HepG2 (cell line): Measurements from ENCODE around the gene ENPP1. TPM values are rescaled to one million over a fixed set of nuclear protein-coding genes. Genes with fewer than 3 reads are reported as not detected.
A peak's percentile ranks its signal among the peaks of the same experiment; 100 is the strongest.

Experiments used
- ATAC-seq: fragments of 200-7000 bp; cut with Tn5 transposase; 3 replicates; pipeline ENCODE4 v1.9.1; 2020; ENCODE audit warnings: mild to moderate bottlenecking, moderate library complexity
- BruUV-seq: library from RNA; stranded (reverse); fragments of 400-500 nt; replicated peaks from 2 replicates; lab custom pipeline; 2021; lab: Mats Ljungman, UMichigan
- CTCF ChIA-PET: fragments of 300-600 bp; formaldehyde crosslinking; extraction: SDS; loops from one replicate; lab custom pipeline; 2021; ENCODE audit warnings: low total read pairs, inconsistent platforms, low intra/inter-chr PET ratio; lab: Yijun Ruan, JAX
- POLR2A ChIA-PET: fragments of 350-600 bp; sonication (Branson Sonifier 250); formaldehyde crosslinking; loops from one replicate; lab custom pipeline; 2020; ENCODE audit warnings: antibody characterized with exemption, inconsistent platforms; lab: Yijun Ruan, JAX
- DNase-seq: peaks from one replicate; pipeline ENCODE4 v3.0.0-alpha.2; 2015; ENCODE audit warnings: low spot score
- FAIRE-seq: peaks from 3 replicates; lab custom pipeline; 2011; peaks lifted over from hg19 to GRCh38; lab: Jason Lieb, UNC
- H2AFZ ChIP-seq: one replicate; pipeline ENCODE4 v1.6.1; 2011; ENCODE audit warnings: low read length, inconsistent platforms
- H3K27ac ChIP-seq: fragments of 300-600 bp; 3 replicates; pipeline ENCODE4 v1.8.0; 2011; ENCODE audit warnings: mixed run types, mild to moderate bottlenecking, mixed read lengths, low read length, inconsistent platforms; ENCODE audit not compliant: insufficient read depth; ENCODE audit errors: extremely low read length
- H3K27me3 ChIP-seq, 2 experiments: fragments of 200-600 bp in 1 of 2; 2 replicates in 1 of 2; 3 replicates in 1 of 2; pipeline versions ENCODE4 v1.6.0 to v1.8.0; 2011; ENCODE audit warnings: low read length in 2 of 2, mild to moderate bottlenecking in 2 of 2, moderate library complexity in 2 of 2, inconsistent platforms in 1 of 2; ENCODE audit not compliant: insufficient read depth in 2 of 2, control insufficient read depth in 1 of 2
- H3K36me3 ChIP-seq, 2 experiments: fragments of 200-600 bp in 1 of 2; replicated peaks in 1 of 2; 2 replicates in 1 of 2; 3 replicates in 1 of 2; pipeline versions ENCODE4 v1.5.1 to v1.8.0; 2011; ENCODE audit warnings: low read length in 2 of 2, inconsistent platforms in 1 of 2; ENCODE audit not compliant: insufficient read depth in 2 of 2, control insufficient read depth in 1 of 2
- H3K4me1 ChIP-seq: 2 replicates; pipeline ENCODE4 v1.5.1; 2012; ENCODE audit warnings: low read length, inconsistent platforms; ENCODE audit not compliant: insufficient read depth
- H3K4me2 ChIP-seq: 2 replicates; pipeline ENCODE4 v1.6.0; 2011; ENCODE audit warnings: low read depth, low read length, inconsistent platforms
- H3K4me3 ChIP-seq, 3 experiments: fragments of 200-600 bp in 1 of 3; sonication (generic), shearing (Covaris generic) in 1 of 3; replicated peaks in 1 of 3; 2 replicates each; pipeline ENCODE4 v1.5.1; 2011 to 2016; ENCODE audit warnings: low read length in 3 of 3, inconsistent platforms in 2 of 3, low read depth in 2 of 3, mild to moderate bottlenecking in 2 of 3, control low read depth in 1 of 3, mixed read lengths in 1 of 3; ENCODE audit not compliant: insufficient read depth in 1 of 3
- H3K79me2 ChIP-seq: one replicate; pipeline ENCODE4 v1.6.1; 2011; ENCODE audit warnings: low read length, inconsistent platforms; ENCODE audit not compliant: insufficient read depth
- H3K9ac ChIP-seq: 2 replicates; pipeline ENCODE4 v1.6.0; 2011; ENCODE audit warnings: mild to moderate bottlenecking, low read depth, low read length, inconsistent platforms; ENCODE audit not compliant: insufficient read depth
- H3K9me3 ChIP-seq: 2 replicates; pipeline ENCODE4 v1.5.1; 2012; ENCODE audit warnings: mild to moderate bottlenecking, low read length
- H4K20me1 ChIP-seq: 2 replicates; pipeline ENCODE4 v1.6.0; 2011; ENCODE audit warnings: inconsistent platforms, mild to moderate bottlenecking, low read length, moderate library complexity; ENCODE audit not compliant: insufficient read depth
- DR1 ChIP-seq: sonication (generic); formaldehyde crosslinking; IDR thresholded peaks from 2 replicates; pipeline ENCODE4 v1.8.0; 2021; ENCODE audit warnings: mild to moderate bottlenecking, missing genetic modification reagents, inconsistent platforms
- EED ChIP-seq: sonication (generic); formaldehyde crosslinking; IDR thresholded peaks from 2 replicates; pipeline ENCODE4 v1.5.0; 2020; ENCODE audit warnings: mild to moderate bottlenecking, missing genetic modification reagents
- ELF4 ChIP-seq: sonication (generic); formaldehyde crosslinking; IDR thresholded peaks from 2 replicates; pipeline ENCODE4 v1.5.0; 2020; ENCODE audit warnings: missing genetic modification reagents, mild to moderate bottlenecking, moderate library complexity, borderline replicate concordance
- GTF2F1 ChIP-seq: fragments of 150-350 bp; IDR thresholded peaks from 2 replicates; pipeline ENCODE4 v1.6.1; 2014; ENCODE audit warnings: low read length
- KDM1A ChIP-seq: IDR thresholded peaks from 2 replicates; pipeline ENCODE4 v1.6.1; 2016; ENCODE audit warnings: missing compliant biosample characterization
- MXI1 ChIP-seq: IDR thresholded peaks from 3 replicates; pipeline ENCODE4 v1.6.1; 2012; ENCODE audit warnings: low read depth, low read length, inconsistent platforms, borderline replicate concordance
- NFE2L1 ChIP-seq: sonication (generic); formaldehyde crosslinking; IDR thresholded peaks from 2 replicates; pipeline ENCODE4 v1.4.0; 2020; ENCODE audit warnings: missing genetic modification reagents, mild to moderate bottlenecking, borderline replicate concordance
- NFIC ChIP-seq: IDR thresholded peaks from 2 replicates; pipeline ENCODE4 v1.6.1; 2012; ENCODE audit warnings: mild to moderate bottlenecking, low read length, inconsistent platforms
- SIX4 ChIP-seq: sonication (generic); formaldehyde crosslinking; IDR thresholded peaks from 2 replicates; pipeline ENCODE4 v1.4.0; 2020; ENCODE audit warnings: missing genetic modification reagents
- ZNF34 ChIP-seq: sonication (generic); formaldehyde crosslinking; IDR thresholded peaks from 2 replicates; pipeline ENCODE4 v1.4.0; 2020; ENCODE audit warnings: mild to moderate bottlenecking, missing genetic modification reagents, borderline replicate concordance
- WGBS: methylation state at CpG from one replicate; pipeline ENCODE4 v1.1.6; 2017; ENCODE audit warnings: low lambda C conversion rate; 5-methylcytosine and 5-hydroxymethylcytosine counted together
- in situ Hi-C: cut with HindIII; loops from 2 replicates; pipeline ENCODE4 v1.10.0; 2017; ENCODE audit warnings: low pct_unique_long_range_greater_than_20kb; ENCODE audit not compliant: extremely low pct_ligation_motif_present
- intact Hi-C: fragments of 100-400 bp; cut with micrococcal nuclease; formaldehyde crosslinking; loops from one replicate; pipeline ENCODE4 v1.10.0; 2022; ENCODE audit not compliant: unreplicated experiment
- polyA plus RNA-seq, 8 experiments: library from polyadenylated mRNA; depleted of rRNA in 3 of 8; stranded (reverse) in 7 of 8; unstranded in 1 of 8; fragments of >200 nt; fragmentation: Illumina TruSeq in 4 of 8; extraction: Trizol in 4 of 8; gene quantifications; 2 replicates each; pipeline versions ENCODE4 v1.2.1 to v1.2.3, GENCODE V29; 2011 to 2016; ENCODE audit warnings: low read depth in 4 of 8, missing spikeins in 1 of 8, mixed read lengths in 1 of 8; ENCODE audit not compliant: insufficient read depth in 1 of 8
- total RNA-seq, 5 experiments: library from RNA; depleted of rRNA; stranded (reverse); fragments of >200 nt; fragmentation: Illumina TruSeq; extraction: Trizol; gene quantifications; 2 replicates each; pipeline ENCODE4 v1.2.3, GENCODE V29; 2016; ENCODE audit warnings: low read depth in 1 of 5
- TF ChIP-seq, protein P1 (sequence below): sonication (generic); formaldehyde crosslinking; IDR thresholded peaks from 2 replicates; pipeline ENCODE4 v1.8.0; 2022; ENCODE audit warnings: low read depth, missing genetic modification reagents
- TF ChIP-seq, protein P2 (sequence below), 2 experiments: sonication (generic) in 1 of 2; formaldehyde crosslinking in 1 of 2; IDR thresholded peaks; 2 replicates each; pipeline versions ENCODE4 v1.6.1 to v1.9.0; 2014 to 2022; ENCODE audit warnings: antibody characterized with exemption in 1 of 2, borderline replicate concordance in 1 of 2, inconsistent platforms in 1 of 2, low read depth in 1 of 2, missing genetic modification reagents in 1 of 2
- TF ChIP-seq, protein P3 (sequence below): sonication (generic); formaldehyde crosslinking; IDR thresholded peaks from 2 replicates; pipeline ENCODE4 v1.8.0; 2022; ENCODE audit warnings: mild to moderate bottlenecking, missing genetic modification reagents, moderate library complexity

Gene ENPP1
- total and polyA plus RNA-seq, 2 of the 13 experiments (the other 11 are each of a cell fraction or from before 2014, with no cell fraction given), result 56.5 to 160 TPM

DNA sequence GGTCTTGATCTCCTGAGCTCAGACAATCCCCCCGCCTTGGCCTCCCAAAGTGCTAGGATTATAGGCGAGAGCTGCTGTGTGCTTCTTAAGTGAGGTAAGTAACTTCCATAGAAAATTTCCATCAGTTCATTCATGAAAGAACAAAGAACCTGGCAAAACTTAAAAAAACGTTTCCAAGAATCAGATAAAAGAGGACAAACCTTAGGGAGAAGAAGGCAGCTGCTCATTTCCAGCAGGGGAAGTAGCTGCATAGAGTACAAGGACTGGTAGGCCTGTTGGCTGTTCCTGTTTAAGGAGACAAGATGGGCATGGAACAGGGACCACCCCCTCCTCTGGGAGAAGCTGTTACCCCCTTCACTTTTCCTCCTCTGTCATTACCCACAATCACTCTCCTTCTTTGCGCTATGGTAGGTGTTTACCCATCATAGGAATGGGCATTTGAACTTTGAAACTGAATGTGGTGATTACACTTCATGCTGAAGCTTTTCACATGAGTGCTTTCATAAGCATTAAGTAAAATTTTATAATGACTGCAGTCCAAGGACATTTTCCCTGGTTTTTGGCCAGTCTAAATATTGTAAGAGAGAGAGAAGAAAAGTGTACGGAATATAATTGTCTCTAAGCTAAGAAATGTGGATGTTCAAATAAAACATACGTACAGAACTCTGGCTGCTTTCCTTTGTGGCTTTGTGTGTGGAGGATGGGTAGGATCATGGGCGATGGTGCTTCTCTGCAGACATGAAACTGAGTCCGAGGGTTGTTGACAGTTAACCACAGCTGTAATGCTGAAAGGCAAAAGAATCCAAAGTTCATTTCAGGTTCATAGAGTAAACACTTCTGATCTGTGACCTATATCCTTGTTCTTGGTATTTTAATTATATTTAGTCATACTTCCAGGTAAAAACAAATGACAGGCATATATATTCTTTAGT is 86.9 kb downstream of the ENPP1 start:
- CTCF ChIA-PET, result no interaction called here
- Histone ChIP-seq H3K79me2 (no peaks in the 10 kb centered on the region), H3K27me3 (no peaks in the 10 kb centered on the region), H3K36me3 (peaks cover 7 to 20% of the 10 kb centered on the region in 2 experiments), H4K20me1 (no peaks in the 10 kb centered on the region), H3K4me3 (peak overlapping the region in 2 of 3 experiments; percentile 35 to 57; a peak in 3 of 6 replicates), H3K9ac (peak overlapping the region; percentile 80), H3K4me1 (peaks cover 67% of the 10 kb centered on the region), H3K9me3 (peaks cover 19% of the 10 kb centered on the region), H3K27ac (peak overlapping the region; percentile 97), H2AFZ (no peak overlapping the region), H3K4me2 (peak overlapping the region; percentile 93)
- in situ Hi-C loops, result no loop called here
- intact Hi-C loops, result loop anchor here (1.0 to 5.0 kb wide), 2 partner anchors 50 to 127 kb away; no protein-coding TSS in a partner anchor
- FAIRE-seq, result peak; percentile 95
- peak; percentile 99 for DNase-seq
- BruUV-seq, result TSS peak; percentile 84
- POLR2A ChIA-PET, result interaction anchor here (0.7 to 3.6 kb wide), 21 partner anchors 8 to 267 kb away, joined by 3 to 41 read pairs (median 5); partner anchors contain the start of genes CCN2 and ENPP3
- 16% methylated on average over 8 of the region's 8 CpGs for WGBS
- peak; percentile 82 for ATAC-seq
- TF ChIP-seq ELF4 (0 out of 2 replicates have a peak, but pooled peaks have one; percentile 57), MXI1 (peak; percentile 34; the same call in 1 of the 3 replicates), NFE2L1 (CRISPR knock-in tag) (no peak), NFIC (peak; percentile 96), EED (CRISPR knock-in tag) (0 out of 2 replicates have a peak, but pooled peaks have one; percentile 19), KDM1A (CRISPR knock-in tag) (no peak; the same call in 1 of the 2 replicates), SIX4 (0 out of 2 replicates have a peak, but pooled peaks have one; percentile 50), GTF2F1 (no peak), ZNF34 (CRISPR knock-in tag) (no peak), DR1 (CRISPR knock-in tag) (no peak)
- TF ChIP-seq, protein P1, sequence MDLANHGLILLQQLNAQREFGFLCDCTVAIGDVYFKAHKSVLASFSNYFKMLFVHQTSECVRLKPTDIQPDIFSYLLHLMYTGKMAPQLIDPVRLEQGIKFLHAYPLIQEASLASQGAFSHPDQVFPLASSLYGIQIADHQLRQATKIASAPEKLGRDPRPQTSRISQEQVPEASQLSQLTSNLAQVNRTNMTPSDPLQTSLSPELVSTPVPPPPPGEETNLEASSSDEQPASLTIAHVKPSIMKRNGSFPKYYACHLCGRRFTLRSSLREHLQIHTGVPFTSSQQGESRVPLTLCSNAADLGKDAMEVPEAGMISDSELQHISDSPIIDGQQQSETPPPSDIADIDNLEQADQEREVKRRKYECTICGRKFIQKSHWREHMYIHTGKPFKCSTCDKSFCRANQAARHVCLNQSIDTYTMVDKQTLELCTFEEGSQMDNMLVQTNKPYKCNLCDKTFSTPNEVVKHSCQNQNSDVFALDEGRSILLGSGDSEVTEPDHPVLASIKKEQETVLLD (CRISPR knock-in tag), result no peak
- TF ChIP-seq, protein P2, sequence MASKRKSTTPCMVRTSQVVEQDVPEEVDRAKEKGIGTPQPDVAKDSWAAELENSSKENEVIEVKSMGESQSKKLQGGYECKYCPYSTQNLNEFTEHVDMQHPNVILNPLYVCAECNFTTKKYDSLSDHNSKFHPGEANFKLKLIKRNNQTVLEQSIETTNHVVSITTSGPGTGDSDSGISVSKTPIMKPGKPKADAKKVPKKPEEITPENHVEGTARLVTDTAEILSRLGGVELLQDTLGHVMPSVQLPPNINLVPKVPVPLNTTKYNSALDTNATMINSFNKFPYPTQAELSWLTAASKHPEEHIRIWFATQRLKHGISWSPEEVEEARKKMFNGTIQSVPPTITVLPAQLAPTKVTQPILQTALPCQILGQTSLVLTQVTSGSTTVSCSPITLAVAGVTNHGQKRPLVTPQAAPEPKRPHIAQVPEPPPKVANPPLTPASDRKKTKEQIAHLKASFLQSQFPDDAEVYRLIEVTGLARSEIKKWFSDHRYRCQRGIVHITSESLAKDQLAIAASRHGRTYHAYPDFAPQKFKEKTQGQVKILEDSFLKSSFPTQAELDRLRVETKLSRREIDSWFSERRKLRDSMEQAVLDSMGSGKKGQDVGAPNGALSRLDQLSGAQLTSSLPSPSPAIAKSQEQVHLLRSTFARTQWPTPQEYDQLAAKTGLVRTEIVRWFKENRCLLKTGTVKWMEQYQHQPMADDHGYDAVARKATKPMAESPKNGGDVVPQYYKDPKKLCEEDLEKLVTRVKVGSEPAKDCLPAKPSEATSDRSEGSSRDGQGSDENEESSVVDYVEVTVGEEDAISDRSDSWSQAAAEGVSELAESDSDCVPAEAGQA (IDR thresholded peaks at IDR 0.05; ENCODE audit: low read depth), result 0 out of 2 replicates have a peak, but pooled peaks have one; percentile 9
- TF ChIP-seq, protein P2 (CRISPR knock-in tag; IDR thresholded peaks at IDR 0.05; ENCODE audit: borderline replicate concordance), result 0 out of 2 replicates have a peak, but pooled peaks have one; percentile 75
- TF ChIP-seq, protein P3, sequence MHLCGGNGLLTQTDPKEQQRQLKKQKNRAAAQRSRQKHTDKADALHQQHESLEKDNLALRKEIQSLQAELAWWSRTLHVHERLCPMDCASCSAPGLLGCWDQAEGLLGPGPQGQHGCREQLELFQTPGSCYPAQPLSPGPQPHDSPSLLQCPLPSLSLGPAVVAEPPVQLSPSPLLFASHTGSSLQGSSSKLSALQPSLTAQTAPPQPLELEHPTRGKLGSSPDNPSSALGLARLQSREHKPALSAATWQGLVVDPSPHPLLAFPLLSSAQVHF, result no peak
